DOHH2 (cell line): ENCODE results near the gene CBX7.

Source experiments
- CTCF ChIP-seq: fragments of 200-600 bp; sonication (generic); IDR thresholded peaks from one replicate; pipeline ENCODE4 v1.5.1; 2014; ENCODE audit warnings: antibody characterized with exemption, mild to moderate bottlenecking, low read depth, low read length; ENCODE audit not compliant: poor library complexity, severe bottlenecking
- EZH2phosphoT487 ChIP-seq: fragments of 200-600 bp; sonication (generic); IDR thresholded peaks from 2 replicates; pipeline ENCODE4 v1.6.1; 2017; ENCODE audit warnings: borderline replicate concordance, mild to moderate bottlenecking, antibody characterized with exemption, low read length, moderate library complexity, mixed read lengths

- TF ChIP-seq CTCF: no peak
- TF ChIP-seq EZH2phosphoT487: no peak
Observed at GRCh38 chr22:39087098-39087497, 65.4 kb downstream of the CBX7 start.
